OCI-LY1 (cell line): ENCODE measurements around the gene CUEDC1.

Source experiments
- H2AFZ ChIP-seq: fragments of 200-600 bp; sonication (generic), shearing (Covaris generic); 2 replicates; pipeline ENCODE4 v1.6.0; 2014; ENCODE audit warnings: antibody characterized with exemption, mild to moderate bottlenecking, low read length
- H3F3A ChIP-seq: fragments of 200-600 bp; sonication (generic), shearing (Covaris generic); 2 replicates; pipeline ENCODE4 v1.6.0; 2014; ENCODE audit warnings: mild to moderate bottlenecking, antibody characterized with exemption, low read length, moderate library complexity; ENCODE audit not compliant: insufficient read depth
- H3K27ac ChIP-seq: fragments of 200-600 bp; sonication (generic); 2 replicates; pipeline ENCODE4 v1.5.1; 2014; ENCODE audit warnings: low read length, mixed run types, mild to moderate bottlenecking, low read depth; ENCODE audit not compliant: poor library complexity, severe bottlenecking
- H3K27me3 ChIP-seq: fragments of 200-600 bp; sonication (generic); 2 replicates; pipeline ENCODE4 v1.6.0; 2014; ENCODE audit warnings: antibody characterized with exemption, mild to moderate bottlenecking, low read length, moderate library complexity; ENCODE audit not compliant: insufficient read depth
- H3K36me3 ChIP-seq: fragments of 200-600 bp; sonication (generic); 2 replicates; pipeline ENCODE4 v1.6.1; 2014; ENCODE audit warnings: mild to moderate bottlenecking, antibody characterized with exemption, low read length, moderate library complexity, mixed read lengths; ENCODE audit not compliant: insufficient read depth
- H3K4me1 ChIP-seq: fragments of 200-600 bp; sonication (generic); 2 replicates; pipeline ENCODE4 v1.5.1; 2014; ENCODE audit warnings: mild to moderate bottlenecking, low read length, moderate library complexity; ENCODE audit not compliant: insufficient read depth, severe bottlenecking
- H3K4me2 ChIP-seq: fragments of 200-600 bp; sonication (generic), shearing (Covaris generic); 2 replicates; pipeline ENCODE4 v1.6.1; 2014; ENCODE audit warnings: low read length
- H3K4me3 ChIP-seq: fragments of 200-600 bp; sonication (generic); 2 replicates; pipeline ENCODE4 v1.5.1; 2014; ENCODE audit warnings: low read length, low read depth, mild to moderate bottlenecking, mixed read lengths; ENCODE audit not compliant: poor library complexity, severe bottlenecking
- H3K79me2 ChIP-seq: fragments of 200-600 bp; shearing (Covaris generic); 2 replicates; pipeline ENCODE4 v1.6.1; 2016; ENCODE audit warnings: mixed run types, low read length, mixed read lengths; ENCODE audit not compliant: insufficient read depth
- H3K9ac ChIP-seq: fragments of 200-600 bp; sonication (generic), shearing (Covaris generic); 2 replicates; pipeline ENCODE4 v1.6.1; 2014; ENCODE audit warnings: mild to moderate bottlenecking, low read length, mixed read lengths
- H3K9me2 ChIP-seq: fragments of 200-600 bp; sonication (generic), shearing (Covaris generic); 2 replicates; pipeline ENCODE4 v1.6.1; 2014; ENCODE audit warnings: low read depth, mild to moderate bottlenecking, low read length, mixed read lengths
- H3K9me3 ChIP-seq: fragments of 200-600 bp; shearing (Covaris generic); 2 replicates; pipeline ENCODE4 v1.6.1; 2014; ENCODE audit warnings: low read length, mixed read lengths
- H4K20me1 ChIP-seq: fragments of 200-600 bp; sonication (generic), shearing (Covaris generic); 2 replicates; pipeline ENCODE4 v1.6.0; 2016; ENCODE audit warnings: mild to moderate bottlenecking, low read length; ENCODE audit not compliant: insufficient read depth
- CTCF ChIP-seq: fragments of 200-600 bp; sonication (generic), shearing (Covaris generic); IDR thresholded peaks from 2 replicates; pipeline ENCODE4 v1.5.1; 2017; ENCODE audit warnings: mild to moderate bottlenecking, antibody characterized with exemption, low read length, moderate library complexity, mixed read lengths
- EZH2 ChIP-seq: fragments of 200-600 bp; sonication (generic), shearing (Covaris generic); IDR thresholded peaks from 2 replicates; pipeline ENCODE4 v1.8.0; 2017; ENCODE audit warnings: borderline replicate concordance, mixed run types, mild to moderate bottlenecking, antibody characterized with exemption, low read length, moderate library complexity, mixed read lengths

CUEDC1 gene

GRCh38 chr17:57957120-57957850, 2.1 kb upstream of the CUEDC1 start:
- peaks cover 14% of the 10 kb centered on the region for H3K4me1 ChIP-seq
- H2AFZ ChIP-seq, result no peak overlapping the region
- no peak overlapping the region for H3K4me2 ChIP-seq

DNA sequence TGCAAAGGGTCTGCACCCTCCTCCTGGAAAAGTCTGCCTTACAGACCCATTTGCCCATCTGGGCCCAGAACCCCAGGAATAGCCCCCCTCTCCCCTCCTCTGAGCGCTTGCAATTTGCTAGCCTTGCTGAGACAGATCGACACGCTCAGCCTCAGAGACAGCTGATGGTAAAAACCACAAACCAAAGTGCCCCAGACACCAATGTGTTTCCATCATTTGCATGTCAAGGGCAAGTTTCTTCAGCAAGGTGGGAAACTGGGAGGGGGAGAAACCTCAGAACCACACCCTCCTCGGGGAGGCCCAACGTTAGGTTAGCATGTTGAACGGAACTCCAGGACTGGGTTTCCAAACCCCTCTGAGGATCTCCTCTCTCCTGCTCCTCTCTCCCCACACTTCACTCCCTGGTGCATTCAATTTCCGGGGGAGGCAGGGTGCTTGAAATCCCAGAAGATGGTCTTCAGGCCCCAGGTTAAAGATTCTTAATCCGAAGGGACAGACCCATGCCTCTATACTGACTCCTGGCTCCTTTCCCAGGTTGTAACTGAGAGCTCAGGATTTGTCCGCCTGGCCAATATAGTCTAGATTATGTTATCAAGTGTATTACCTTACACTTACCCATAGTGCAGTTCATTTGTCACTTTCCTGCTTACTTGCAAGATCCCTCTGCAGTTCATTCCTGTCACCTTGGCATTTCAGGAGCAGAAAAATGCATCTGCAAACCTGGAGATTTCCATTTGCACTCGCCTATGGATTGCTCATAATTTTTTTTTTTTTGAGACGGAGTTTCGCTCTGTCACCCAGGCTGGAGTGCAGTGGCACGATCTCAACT, 1.3 kb upstream of the CUEDC1 start:
- Histone ChIP-seq H4K20me1 (no peaks in the 10 kb centered on the region), H3K27me3 (0 out of 2 replicates have a peak, but pooled peaks cover 5% of the 10 kb centered on the region), H3K9me2 (no peaks in the 10 kb centered on the region), H3K4me3 (no peak overlapping the region), H3K4me2 (peak overlapping the region; percentile 64; the same call in 1 of the 2 replicates), H3K9ac (no peak overlapping the region), H3K36me3 (no peaks in the 10 kb centered on the region), H3K9me3 (no peaks in the 10 kb centered on the region), H2AFZ (no peak overlapping the region), H3K79me2 (no peaks in the 10 kb centered on the region), H3F3A (no peaks in the 10 kb centered on the region), H3K27ac (no peak overlapping the region), H3K4me1 (peaks cover 14% of the 10 kb centered on the region)
- TF ChIP-seq EZH2 (no peak), CTCF (no peak)

More at GRCh38 chr17:57957120-57957850, 2.1 kb upstream of the CUEDC1 start:
- H3K27me3 ChIP-seq, result 0 out of 2 replicates have a peak, but pooled peaks cover 5% of the 10 kb centered on the region
- TF ChIP-seq EZH2, result no peak
- H3K9me2 ChIP-seq, result no peaks in the 10 kb centered on the region
- no peaks in the 10 kb centered on the region for H4K20me1 ChIP-seq
- H3K36me3 ChIP-seq, result no peaks in the 10 kb centered on the region
- no peak overlapping the region for H3K27ac ChIP-seq
- H3K4me3 ChIP-seq, result no peak overlapping the region
- no peaks in the 10 kb centered on the region for H3K9me3 ChIP-seq
- H3F3A ChIP-seq, result no peaks in the 10 kb centered on the region
- no peaks in the 10 kb centered on the region for H3K79me2 ChIP-seq
- no peak overlapping the region for H3K9ac ChIP-seq

GRCh38 chr17:57954397-57955182, 622 bp downstream of the CUEDC1 start:
- Histone ChIP-seq H3F3A (no peaks in the 10 kb centered on the region), H3K4me3 (peak overlapping the region; percentile 45), H3K9me2 (no peaks in the 10 kb centered on the region), H3K4me1 (peaks cover 21% of the 10 kb centered on the region), H3K4me2 (peak overlapping the region; percentile 45), H4K20me1 (no peaks in the 10 kb centered on the region), H3K36me3 (no peaks in the 10 kb centered on the region), H3K79me2 (no peaks in the 10 kb centered on the region), H3K9ac (no peak overlapping the region), H3K27ac (no peak overlapping the region), H2AFZ (no peak overlapping the region), H3K27me3 (no peaks in the 10 kb centered on the region), H3K9me3 (no peaks in the 10 kb centered on the region)
- no peak for TF ChIP-seq EZH2
- TF ChIP-seq CTCF, result no peak
